K562 (cell line): ENCODE measurements around the gene PATE3. TPM values are rescaled to one million over a fixed set of nuclear protein-coding genes. Genes with fewer than 3 reads are reported as not detected.

Experiments used
- ATAC-seq: fragments of 200-7000 bp; cut with Tn5 transposase; 3 replicates; pipeline ENCODE4 v1.9.1; 2020; ENCODE audit warnings: moderate library complexity
- BruUV-seq: library from RNA; stranded (reverse); fragments of 400-500 nt; replicated peaks from 2 replicates; lab custom pipeline; 2021; lab: Mats Ljungman, UMichigan
- CTCF ChIA-PET: fragments of 300-600 bp; formaldehyde crosslinking; extraction: SDS; loops from one replicate; lab custom pipeline; 2021; ENCODE audit warnings: low intra/inter-chr PET ratio; lab: Yijun Ruan, JAX
- POLR2A ChIA-PET: fragments of 300-600, 350-650 bp; sonication (Branson Sonifier 250); formaldehyde crosslinking; extraction: SDS; loops from one replicate; lab custom pipeline; 2021; ENCODE audit warnings: antibody characterized with exemption, inconsistent platforms; lab: Yijun Ruan, JAX
- DNase-seq, 4 experiments: peaks; one replicate each; pipeline versions ENCODE4 v3.0.0 to v3.0.0-alpha.2; 2011 to 2018; ENCODE audit warnings: low spot score in 3 of 4, mixed read lengths in 3 of 4; ENCODE audit errors: extremely low read depth in 1 of 4
- FAIRE-seq: peaks from 2 replicates; lab custom pipeline; 2011; peaks lifted over from hg19 to GRCh38; lab: Jason Lieb, UNC
- H2AFZ ChIP-seq: 2 replicates; pipeline ENCODE4 v1.6.0; 2011; ENCODE audit warnings: low read depth, low read length, control low read depth, inconsistent platforms
- H3K27ac ChIP-seq: fragments of 200-600 bp; 3 replicates; pipeline ENCODE4 v1.8.0; 2011; ENCODE audit warnings: low read depth, mild to moderate bottlenecking, control low read depth, inconsistent platforms, low read length, moderate library complexity, mixed read lengths; ENCODE audit errors: extremely low read depth
- H3K27me3 ChIP-seq, 2 experiments: fragments of 300-600 bp in 1 of 2; 2 replicates in 1 of 2; 3 replicates in 1 of 2; pipeline versions ENCODE4 v1.6.0 to v1.8.0; 2011; ENCODE audit warnings: inconsistent platforms in 2 of 2, low read length in 2 of 2, mild to moderate bottlenecking in 1 of 2, mixed read lengths in 1 of 2, moderate library complexity in 1 of 2; ENCODE audit not compliant: control insufficient read depth in 2 of 2, insufficient read depth in 2 of 2
- H3K36me3 ChIP-seq: fragments of 300-600 bp; 3 replicates; pipeline ENCODE4 v1.8.0; 2011; ENCODE audit warnings: mild to moderate bottlenecking, low read length, inconsistent platforms; ENCODE audit not compliant: control insufficient read depth, insufficient read depth
- H3K4me1 ChIP-seq, 2 experiments: fragments of 200-600 bp in 1 of 2; replicated peaks in 1 of 2; 2 replicates in 1 of 2; 3 replicates in 1 of 2; pipeline versions ENCODE4 v1.5.1 to v1.8.0; 2011; ENCODE audit warnings: inconsistent platforms in 2 of 2, low read length in 2 of 2, mild to moderate bottlenecking in 1 of 2, mixed read lengths in 1 of 2, moderate library complexity in 1 of 2; ENCODE audit not compliant: control insufficient read depth in 2 of 2, insufficient read depth in 2 of 2
- H3K4me2 ChIP-seq: 2 replicates; pipeline ENCODE4 v1.6.1; 2011; ENCODE audit warnings: low read length, control low read depth, inconsistent platforms, mixed read lengths; ENCODE audit not compliant: insufficient read depth
- H3K4me3 ChIP-seq: fragments of 200-600 bp; sonication (generic), shearing (Covaris generic); 2 replicates; pipeline ENCODE4 v1.5.1; 2016; ENCODE audit warnings: control low read depth, inconsistent platforms
- H3K79me2 ChIP-seq: fragments of 200-600 bp; 3 replicates; pipeline ENCODE4 v1.8.0; 2011; ENCODE audit warnings: low read length, inconsistent platforms; ENCODE audit not compliant: control insufficient read depth, insufficient read depth
- H3K9ac ChIP-seq, 2 experiments: 2 replicates each; pipeline versions ENCODE4 v1.6.0 to v1.6.1; 2011; ENCODE audit warnings: low read depth in 2 of 2, low read length in 2 of 2, control low read depth in 1 of 2, inconsistent platforms in 1 of 2, mild to moderate bottlenecking in 1 of 2, mixed read lengths in 1 of 2; ENCODE audit not compliant: insufficient read depth in 1 of 2
- H3K9me1 ChIP-seq: one replicate; pipeline ENCODE4 v1.6.0; 2011; ENCODE audit warnings: inconsistent platforms, mild to moderate bottlenecking, low read length, moderate library complexity; ENCODE audit not compliant: control insufficient read depth, insufficient read depth
- H3K9me3 ChIP-seq: replicated peaks from 2 replicates; pipeline ENCODE4 v1.5.1; 2011; ENCODE audit warnings: low read depth, low read length, inconsistent platforms; ENCODE audit not compliant: control insufficient read depth, insufficient read depth
- H4K20me1 ChIP-seq: replicated peaks from 2 replicates; pipeline ENCODE4 v1.6.1; 2011; ENCODE audit warnings: low read length, inconsistent platforms, mixed read lengths; ENCODE audit not compliant: control insufficient read depth, insufficient read depth
- HDAC6 ChIP-seq: IDR thresholded peaks from 2 replicates; pipeline ENCODE4 v1.6.1; 2012; ENCODE audit warnings: low read depth, mild to moderate bottlenecking, control low read depth, inconsistent platforms, low read length, moderate library complexity
- HMGN3 ChIP-seq: IDR thresholded peaks from 2 replicates; pipeline ENCODE4 v1.6.1; 2011; ENCODE audit warnings: borderline replicate concordance, low read depth, mild to moderate bottlenecking, mixed read lengths, low read length; ENCODE audit not compliant: insufficient read length; ENCODE audit errors: extremely low read depth
- NONO ChIP-seq, 2 experiments: fragments of 200-400 bp in 1 of 2; fragments of 450-650 bp in 1 of 2; formaldehyde crosslinking in 1 of 2; IDR thresholded peaks; 2 replicates each; pipeline ENCODE4 v1.6.1; 2017; ENCODE audit warnings: low read depth in 2 of 2, mild to moderate bottlenecking in 2 of 2, moderate library complexity in 2 of 2, low read length in 1 of 2
- PHF8 ChIP-seq: fragments of 200-600 bp; sonication (generic); IDR thresholded peaks from 2 replicates; pipeline ENCODE4 v1.6.1; 2012; ENCODE audit warnings: mixed run types, mild to moderate bottlenecking, inconsistent platforms, low read length, moderate library complexity, borderline replicate concordance
- RHOXF2B ChIP-seq: fragments of 250-450 bp; sonication (Bioruptor Pico); conservative IDR thresholded peaks from 2 replicates; pipeline ENCODE4 v1.5.1; 2021
- SMARCC2 ChIP-seq: fragments of 450-650 bp; IDR thresholded peaks from 2 replicates; pipeline ENCODE4 v1.6.1; 2017; ENCODE audit warnings: antibody characterized with exemption, moderate library complexity, mild to moderate bottlenecking, low read depth
- SRSF7 ChIP-seq: fragments of 200-400 bp; formaldehyde crosslinking; optimal IDR thresholded peaks from 2 replicates; pipeline ENCODE3; 2017; ENCODE audit warnings: mild to moderate bottlenecking, low read depth, low read length
- YY1 ChIP-seq, 3 experiments: IDR thresholded peaks; 2 replicates each; pipeline ENCODE4 v1.6.1; 2011; ENCODE audit warnings: low read length in 2 of 3, mild to moderate bottlenecking in 2 of 3, moderate library complexity in 2 of 3, borderline replicate concordance in 1 of 3, control low read depth in 1 of 3, low read depth in 1 of 3; ENCODE audit not compliant: insufficient read depth in 3 of 3, insufficient replicate concordance in 2 of 3, control insufficient read depth in 1 of 3, insufficient read length in 1 of 3; ENCODE audit errors: extremely low read depth in 1 of 3
- ZC3H4 ChIP-seq: sonication (generic); formaldehyde crosslinking; IDR thresholded peaks from 2 replicates; pipeline ENCODE4 v1.9.0; 2021; ENCODE audit warnings: missing genetic modification reagents, borderline replicate concordance
- ZNF75A ChIP-seq: fragments of 450-650 bp; formaldehyde crosslinking; IDR thresholded peaks from 2 replicates; pipeline ENCODE4 v1.4.0; 2020; ENCODE audit warnings: mild to moderate bottlenecking
- WGBS: fragments of 100-300 bp; shearing (Covaris generic); methylation state at CpG from one replicate; pipeline ENCODE4 v1.1.6; 2016; ENCODE audit warnings: low coverage, mixed read lengths; ENCODE audit not compliant: insufficient coverage; ENCODE audit errors: missing lambda C conversion rate; 5-methylcytosine and 5-hydroxymethylcytosine counted together
- in situ Hi-C: fragments of 300-500 bp; cut with MboI; formaldehyde crosslinking; loops from 4 replicates; pipeline ENCODE4 v1.15.0; 2018; ENCODE audit warnings: inconsistent platforms, mixed read lengths
- intact Hi-C: fragments of 100-400 bp; cut with micrococcal nuclease; formaldehyde crosslinking; loops from 2 replicates; pipeline ENCODE4 v1.14.2; 2022
- polyA plus RNA-seq, 8 experiments: library from polyadenylated mRNA; depleted of rRNA in 4 of 8; stranded (reverse) in 5 of 8; unstranded in 3 of 8; fragments of >200 nt; fragmentation: Nextera tagmentation in 2 of 8; fragmentation: Illumina TruSeq in 1 of 8; extraction: Ambion mirVana in 2 of 8; extraction: Trizol in 1 of 8; gene quantifications; 2 replicates each; pipeline versions ENCODE4 v1.2.1 to v1.2.3, GENCODE V29; 2011 to 2014; ENCODE audit warnings: inconsistent platforms in 1 of 8, missing spikeins in 1 of 8
- total RNA-seq, 7 experiments: library from RNA; depleted of rRNA in 6 of 7; stranded (reverse); fragments of >200 nt in 6 of 7; fragmentation: Illumina TruSeq in 2 of 7; extraction: Trizol in 2 of 7; gene quantifications; 2 replicates each; pipeline versions ENCODE4 v1.2.1 to v1.2.3, GENCODE V29; 2011 to 2021; ENCODE audit warnings: low replicate concordance in 1 of 7
- TF ChIP-seq, protein P1 (sequence below): fragments of 200-800 bp; sonication (Bioruptor generic); IDR thresholded peaks from 2 replicates; pipeline ENCODE4 v1.6.1; 2017; ENCODE audit warnings: missing genetic modification characterization, missing compliant biosample characterization
- TF ChIP-seq, protein P2 (sequence below): IDR thresholded peaks from 2 replicates; pipeline ENCODE4 v1.6.1; 2011; ENCODE audit warnings: borderline replicate concordance, low read depth, mild to moderate bottlenecking, moderate library complexity, low read length; ENCODE audit not compliant: insufficient read depth, poor library complexity, severe bottlenecking

The PATE3 gene
- total and polyA plus RNA-seq, 9 of the 15 experiments (the other 6 are each of a cell fraction or from before 2014, with no cell fraction given): not detected

DNA sequence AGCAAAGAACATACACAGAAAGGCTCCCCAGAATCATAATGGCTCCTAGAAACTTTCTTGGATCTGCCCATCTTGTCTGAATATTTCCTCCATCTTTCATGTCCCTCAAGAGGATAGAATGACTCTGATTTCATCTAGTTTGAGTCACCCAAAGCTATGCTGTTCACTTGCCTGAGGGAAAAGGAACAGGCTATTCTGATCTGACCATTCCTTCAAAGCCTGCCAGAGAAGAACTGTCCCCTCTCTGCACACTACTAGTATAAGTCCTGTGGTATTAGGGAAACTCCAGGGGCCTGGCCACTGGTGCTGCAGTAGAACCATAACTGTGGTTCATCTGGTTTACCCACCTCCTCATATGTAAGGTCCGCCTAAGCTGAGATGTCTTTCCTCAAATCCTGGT, 44.2 kb upstream of the PATE3 start:
- no peaks in the 10 kb centered on the region for H4K20me1 ChIP-seq
- H3K36me3 ChIP-seq: no peaks in the 10 kb centered on the region
- no peaks in the 10 kb centered on the region for H3K4me1 ChIP-seq
- H3K27ac ChIP-seq: no peak overlapping the region
- no peak overlapping the region for H3K4me3 ChIP-seq
- no TSS peak for BruUV-seq
- H3K27me3 ChIP-seq: no peaks in the 10 kb centered on the region; a peak in 1 of 5 replicates
- no peak for DNase-seq
- 0% methylated on average over 1 of the region's 1 CpG for WGBS
- CTCF ChIA-PET: no interaction called here
- no peak overlapping the region for H3K4me2 ChIP-seq
- H2AFZ ChIP-seq: no peak overlapping the region
- H3K9me3 ChIP-seq: no peaks in the 10 kb centered on the region
- intact Hi-C loops (no loop called here), in situ Hi-C loops (no loop called here)
- no peaks in the 10 kb centered on the region for H3K79me2 ChIP-seq
- ATAC-seq: no peak
- POLR2A ChIA-PET: no interaction called here
- H3K9me1 ChIP-seq: no peaks in the 10 kb centered on the region
- no peak overlapping the region for H3K9ac ChIP-seq
- TF ChIP-seq HDAC6 (no peak), SRSF7 (no peak), SMARCC2 (no peak), ZNF75A (CRISPR knock-in tag) (no peak), PHF8 (no peak)
- FAIRE-seq: no peak

DNA sequence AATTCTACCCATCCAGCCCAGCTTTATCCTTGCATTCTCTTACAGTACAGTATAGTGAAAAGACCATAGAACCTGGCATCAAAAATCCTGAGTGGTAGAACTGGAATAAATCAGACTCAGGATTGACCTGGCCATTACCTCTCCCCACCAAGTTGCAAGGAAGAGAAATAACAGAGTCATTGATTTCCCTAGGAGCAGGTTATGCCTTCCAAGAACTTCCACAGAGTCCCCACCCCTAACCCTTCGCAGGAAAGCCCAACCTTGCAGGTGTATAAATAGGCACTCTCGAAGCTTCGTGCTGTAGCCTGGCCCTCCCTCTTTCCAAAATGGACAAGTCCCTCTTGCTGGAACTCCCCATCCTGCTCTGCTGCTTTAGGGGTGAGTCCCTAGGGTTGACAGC, 41.9 kb upstream of the PATE3 start, which contains the start of gene PATE1:
PATE1 (plus strand) TSS at position 301 of the 400 bp plus-strand sequence; CDS start at position 327, 26 bp downstream.
- Histone ChIP-seq H3K9me1 (no peaks in the 10 kb centered on the region), H3K27ac (no peak within 1 kb of the TSS), H3K36me3 (no peaks in the 10 kb centered on the region), H3K4me3 (no peak within 1 kb of the TSS), H3K9ac (no peak within 1 kb of the TSS), H3K4me1 (no peaks in the 10 kb centered on the region), H2AFZ (no peak within 1 kb of the TSS), H4K20me1 (no peaks in the 10 kb centered on the region), H3K9me3 (no peaks in the 10 kb centered on the region), H3K27me3 (no peaks in the 10 kb centered on the region; a peak in 1 of 5 replicates), H3K4me2 (no peak within 1 kb of the TSS), H3K79me2 (no peaks in the 10 kb centered on the region)
- no peak for ATAC-seq
- 0% methylated on average over 3 of the region's 3 CpGs for WGBS
- ChIA-PET POLR2A (no interaction called here), CTCF (no interaction called here)
- no TSS peak for BruUV-seq
- in situ Hi-C loops: no loop called here
- FAIRE-seq: no peak
- no peak for DNase-seq
- intact Hi-C loops: no loop called here
- TF ChIP-seq NONO (IDR thresholded peaks at IDR 0.05; ENCODE audit: low read depth in 2 of 2, low read length in 1 of 2) (no peak), YY1 (IDR thresholded peaks at IDR 0.05; ENCODE audit: borderline replicate concordance in 1 of 3, control insufficient read depth in 1 of 3, extremely low read depth in 1 of 3, insufficient read depth in 3 of 3, insufficient read length in 1 of 3, insufficient replicate concordance in 2 of 3, low read depth in 1 of 3, low read length in 2 of 3) (no peak), ZC3H4 (CRISPR knock-in tag) (no peak), RHOXF2B (CRISPR knock-in tag) (no peak), HMGN3 (no peak)
- TF ChIP-seq, protein P1, sequence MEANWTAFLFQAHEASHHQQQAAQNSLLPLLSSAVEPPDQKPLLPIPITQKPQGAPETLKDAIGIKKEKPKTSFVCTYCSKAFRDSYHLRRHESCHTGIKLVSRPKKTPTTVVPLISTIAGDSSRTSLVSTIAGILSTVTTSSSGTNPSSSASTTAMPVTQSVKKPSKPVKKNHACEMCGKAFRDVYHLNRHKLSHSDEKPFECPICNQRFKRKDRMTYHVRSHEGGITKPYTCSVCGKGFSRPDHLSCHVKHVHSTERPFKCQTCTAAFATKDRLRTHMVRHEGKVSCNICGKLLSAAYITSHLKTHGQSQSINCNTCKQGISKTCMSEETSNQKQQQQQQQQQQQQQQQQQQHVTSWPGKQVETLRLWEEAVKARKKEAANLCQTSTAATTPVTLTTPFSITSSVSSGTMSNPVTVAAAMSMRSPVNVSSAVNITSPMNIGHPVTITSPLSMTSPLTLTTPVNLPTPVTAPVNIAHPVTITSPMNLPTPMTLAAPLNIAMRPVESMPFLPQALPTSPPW (CRISPR knock-in tag): no peak
- TF ChIP-seq, protein P2, sequence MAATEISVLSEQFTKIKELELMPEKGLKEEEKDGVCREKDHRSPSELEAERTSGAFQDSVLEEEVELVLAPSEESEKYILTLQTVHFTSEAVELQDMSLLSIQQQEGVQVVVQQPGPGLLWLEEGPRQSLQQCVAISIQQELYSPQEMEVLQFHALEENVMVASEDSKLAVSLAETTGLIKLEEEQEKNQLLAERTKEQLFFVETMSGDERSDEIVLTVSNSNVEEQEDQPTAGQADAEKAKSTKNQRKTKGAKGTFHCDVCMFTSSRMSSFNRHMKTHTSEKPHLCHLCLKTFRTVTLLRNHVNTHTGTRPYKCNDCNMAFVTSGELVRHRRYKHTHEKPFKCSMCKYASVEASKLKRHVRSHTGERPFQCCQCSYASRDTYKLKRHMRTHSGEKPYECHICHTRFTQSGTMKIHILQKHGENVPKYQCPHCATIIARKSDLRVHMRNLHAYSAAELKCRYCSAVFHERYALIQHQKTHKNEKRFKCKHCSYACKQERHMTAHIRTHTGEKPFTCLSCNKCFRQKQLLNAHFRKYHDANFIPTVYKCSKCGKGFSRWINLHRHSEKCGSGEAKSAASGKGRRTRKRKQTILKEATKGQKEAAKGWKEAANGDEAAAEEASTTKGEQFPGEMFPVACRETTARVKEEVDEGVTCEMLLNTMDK: no peak
